KMS-11 (cell line): ENCODE data around the gene MTPN.

Experiments
- H2AFZ ChIP-seq: fragments of 200-600 bp; sonication (generic); 2 replicates; pipeline ENCODE4 v1.6.1; 2016; ENCODE audit warnings: antibody characterized with exemption, mixed run types, low read depth
- H3K27ac ChIP-seq: fragments of 200-600 bp; sonication (generic); 2 replicates; pipeline ENCODE4 v1.6.1; 2016; ENCODE audit warnings: mild to moderate bottlenecking, mixed run types
- H3K27me3 ChIP-seq: fragments of 200-600 bp; sonication (generic); 2 replicates; pipeline ENCODE4 v1.6.1; 2017; ENCODE audit warnings: mild to moderate bottlenecking, low read depth, mixed run types, moderate library complexity; ENCODE audit not compliant: insufficient read depth
- H3K36me3 ChIP-seq: fragments of 200-600 bp; sonication (generic); 2 replicates; pipeline ENCODE4 v1.6.1; 2017; ENCODE audit warnings: mild to moderate bottlenecking, mixed run types; ENCODE audit not compliant: insufficient read depth
- H3K4me1 ChIP-seq: fragments of 200-600 bp; sonication (generic); 2 replicates; pipeline ENCODE4 v1.6.1; 2016; ENCODE audit warnings: mild to moderate bottlenecking, low read depth, mixed run types; ENCODE audit not compliant: poor library complexity, severe bottlenecking
- H3K4me2 ChIP-seq: fragments of 200-600 bp; sonication (generic); 2 replicates; pipeline ENCODE4 v1.7.0; 2016; ENCODE audit warnings: mild to moderate bottlenecking, mixed run types
- H3K4me3 ChIP-seq: fragments of 200-600 bp; sonication (generic); IDR thresholded peaks from 2 replicates; pipeline ENCODE4 v1.6.1; 2017; ENCODE audit warnings: low read depth, low read length, mixed read lengths; ENCODE audit not compliant: insufficient read depth
- H3K79me2 ChIP-seq: fragments of 200-600 bp; sonication (generic); 2 replicates; pipeline ENCODE4 v1.6.1; 2016; ENCODE audit warnings: low read depth, mixed run types; ENCODE audit not compliant: insufficient read depth
- H3K9ac ChIP-seq: fragments of 200-600 bp; sonication (generic); 2 replicates; pipeline ENCODE4 v1.6.1; 2016; ENCODE audit warnings: mild to moderate bottlenecking, mixed run types
- H4K20me1 ChIP-seq: fragments of 200-600 bp; sonication (generic); 2 replicates; pipeline ENCODE4 v1.6.1; 2016; ENCODE audit warnings: mild to moderate bottlenecking, mixed run types; ENCODE audit not compliant: insufficient read depth
- CTCF ChIP-seq: fragments of 200-600 bp; sonication (generic); conservative IDR thresholded peaks from 2 replicates; pipeline ENCODE4 v1.6.1; 2017; ENCODE audit warnings: low read depth, mild to moderate bottlenecking, antibody characterized with exemption, low read length, moderate library complexity, mixed read lengths

MTPN gene

GRCh38 chr7:135919071-135919841 lies 57.9 kb downstream of the MTPN start:
- no peak overlapping the region for H3K27ac ChIP-seq
- no peak for TF ChIP-seq CTCF
- H3K36me3 ChIP-seq = no peaks in the 10 kb centered on the region
- H3K4me2 ChIP-seq = no peak overlapping the region
- no peak overlapping the region for H3K9ac ChIP-seq
- H4K20me1 ChIP-seq = no peaks in the 10 kb centered on the region
- H3K27me3 ChIP-seq = no peaks in the 10 kb centered on the region
- H2AFZ ChIP-seq = no peak overlapping the region
- no peaks in the 10 kb centered on the region for H3K79me2 ChIP-seq
- H3K4me1 ChIP-seq = peaks cover 7% of the 10 kb centered on the region
- no peak overlapping the region for H3K4me3 ChIP-seq

DNA sequence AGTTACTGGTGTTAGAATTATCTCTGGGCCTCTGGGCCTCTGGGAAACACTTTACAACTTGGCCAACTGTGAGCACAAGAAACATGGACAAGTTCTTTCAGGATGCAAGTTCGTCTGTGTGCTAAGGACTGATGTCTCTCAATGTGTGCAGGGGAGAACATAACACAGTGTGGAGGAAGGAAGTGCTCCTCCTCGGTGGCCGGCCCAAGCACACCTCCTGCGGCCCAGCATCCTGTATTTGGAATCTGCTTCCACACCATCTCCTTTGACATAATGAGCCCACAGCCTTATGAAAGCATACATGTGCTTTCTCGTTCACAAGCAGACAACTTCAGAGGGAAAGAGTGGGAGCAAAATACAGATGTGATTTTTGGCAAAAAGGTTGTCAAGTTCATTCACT lies 59.0 kb downstream of the MTPN start:
- peaks cover 7% of the 10 kb centered on the region for H3K4me1 ChIP-seq
- H4K20me1 ChIP-seq = no peaks in the 10 kb centered on the region

GRCh38 chr7:135917721-135918120 lies 59.4 kb downstream of the MTPN start:
- H3K36me3 ChIP-seq = no peaks in the 10 kb centered on the region
- no peaks in the 10 kb centered on the region for H3K79me2 ChIP-seq
- H3K27ac ChIP-seq = no peak overlapping the region
- no peak overlapping the region for H3K4me2 ChIP-seq
- H3K9ac ChIP-seq = no peak overlapping the region
- H3K4me1 ChIP-seq = peaks cover 7% of the 10 kb centered on the region
- no peaks in the 10 kb centered on the region for H3K27me3 ChIP-seq
- no peak for TF ChIP-seq CTCF
- no peaks in the 10 kb centered on the region for H4K20me1 ChIP-seq
- no peak overlapping the region for H3K4me3 ChIP-seq
- no peak overlapping the region for H2AFZ ChIP-seq

More for the DNA sequence above, 59.0 kb downstream of the MTPN start:
- H3K4me2 ChIP-seq = no peak overlapping the region
- no peaks in the 10 kb centered on the region for H3K27me3 ChIP-seq
- H2AFZ ChIP-seq = no peak overlapping the region
- H3K36me3 ChIP-seq = no peaks in the 10 kb centered on the region
- H3K79me2 ChIP-seq = no peaks in the 10 kb centered on the region
- TF ChIP-seq CTCF = no peak
- H3K27ac ChIP-seq = no peak overlapping the region
- no peak overlapping the region for H3K9ac ChIP-seq
- H3K4me3 ChIP-seq = no peak overlapping the region

- peaks cover 26% of the 10 kb centered on the region for H3K4me1 ChIP-seq
- no peaks in the 10 kb centered on the region for H4K20me1 ChIP-seq
- no peak overlapping the region for H3K27ac ChIP-seq
- no peaks in the 10 kb centered on the region for H3K36me3 ChIP-seq
- H3K4me2 ChIP-seq = no peak overlapping the region
- H3K4me3 ChIP-seq = no peak overlapping the region
- no peak for TF ChIP-seq CTCF
- H3K9ac ChIP-seq = no peak overlapping the region
- no peaks in the 10 kb centered on the region for H3K27me3 ChIP-seq
- H2AFZ ChIP-seq = no peak overlapping the region
- no peaks in the 10 kb centered on the region for H3K79me2 ChIP-seq
These were observed 62.8 kb downstream of the MTPN start for GRCh38 chr7:135914346-135914745.
